HEK293 (cell line): ENCODE data around the gene BRD2.

Experiments used
- CTCF ChIA-PET: fragments of 350-600 bp; formaldehyde crosslinking; extraction: SDS; loops from one replicate; lab custom pipeline; 2021; ENCODE audit warnings: antibody characterized with exemption; lab: Yijun Ruan, JAX
- POLR2A ChIA-PET: fragments of 300-600 bp; formaldehyde crosslinking; extraction: SDS; loops from one replicate; lab custom pipeline; 2020; ENCODE audit warnings: antibody characterized with exemption, inconsistent platforms; lab: Yijun Ruan, JAX
- H3K27ac ChIP-seq: fragments of 200-500 bp; sonication (Bioruptor generic); 2 replicates; pipeline ENCODE4 v1.5.1; 2014; ENCODE audit warnings: low read depth, low read length, control low read depth, inconsistent platforms; ENCODE audit errors: extremely low read depth
- H3K36me3 ChIP-seq, 2 experiments: fragments of 200-500 bp in 1 of 2; sonication (Bioruptor generic) in 1 of 2; 1 replicate in 1 of 2; 2 replicates in 1 of 2; pipeline ENCODE4 v1.5.1; 2014 to 2017; ENCODE audit warnings: inconsistent platforms in 2 of 2, low read length in 2 of 2; ENCODE audit not compliant: control insufficient read depth in 2 of 2, insufficient read depth in 1 of 2
- H3K4me1 ChIP-seq: fragments of 200-500 bp; sonication (Bioruptor generic); 2 replicates; pipeline ENCODE4 v1.5.1; 2014; ENCODE audit warnings: mild to moderate bottlenecking, low read length, inconsistent platforms; ENCODE audit not compliant: control insufficient read depth, insufficient read depth
- H3K4me3 ChIP-seq: 2 replicates; pipeline ENCODE4 v1.5.1; 2011; ENCODE audit warnings: low read depth, mild to moderate bottlenecking, control low read depth, low read length, moderate library complexity
- H3K9me3 ChIP-seq: fragments of 200-500 bp; sonication (Bioruptor generic); 2 replicates; pipeline ENCODE4 v1.5.1; 2014; ENCODE audit warnings: low read depth, low read length, inconsistent platforms; ENCODE audit not compliant: control insufficient read depth, insufficient read depth
- GLI2 ChIP-seq: fragments of 450-650 bp; formaldehyde crosslinking; IDR thresholded peaks from 2 replicates; pipeline ENCODE4; 2017; ENCODE audit warnings: missing biosample characterization, missing genetic modification characterization, low read depth, borderline replicate concordance
- GLIS2 ChIP-seq: fragments of 450-650 bp; formaldehyde crosslinking; IDR thresholded peaks from 2 replicates; pipeline ENCODE4 v1.5.1; 2016; ENCODE audit warnings: missing biosample characterization, missing genetic modification characterization
- HOXD13 ChIP-seq: sonication (generic); formaldehyde crosslinking; IDR thresholded peaks from 2 replicates; pipeline ENCODE4 v1.8.0; 2022; ENCODE audit warnings: missing genetic modification reagents, borderline replicate concordance
- KLF17 ChIP-seq: fragments of 450-650 bp; formaldehyde crosslinking; IDR thresholded peaks from 2 replicates; pipeline ENCODE4 v1.5.1; 2016; ENCODE audit warnings: missing biosample characterization, missing genetic modification characterization
- KLF8 ChIP-seq: fragments of 450-650 bp; formaldehyde crosslinking; IDR thresholded peaks from 2 replicates; pipeline ENCODE4 v1.5.1; 2016; ENCODE audit warnings: missing biosample characterization, missing genetic modification characterization
- MYNN ChIP-seq: fragments of 450-650 bp; formaldehyde crosslinking; IDR thresholded peaks from 2 replicates; pipeline ENCODE4 v1.5.1; 2016; ENCODE audit warnings: missing biosample characterization, missing genetic modification characterization, borderline replicate concordance
- MZF1 ChIP-seq: fragments of 450-650 bp; formaldehyde crosslinking; IDR thresholded peaks from 2 replicates; pipeline ENCODE4 v1.5.1; 2017; ENCODE audit warnings: missing biosample characterization, missing genetic modification characterization, borderline replicate concordance
- OSR2 ChIP-seq: fragments of 450-650 bp; formaldehyde crosslinking; IDR thresholded peaks from 2 replicates; pipeline ENCODE4 v1.5.1; 2016; ENCODE audit warnings: missing biosample characterization, missing genetic modification characterization
- PATZ1 ChIP-seq: fragments of 450-650 bp; formaldehyde crosslinking; IDR thresholded peaks from 2 replicates; pipeline ENCODE4 v1.5.1; 2016; ENCODE audit warnings: missing biosample characterization, missing genetic modification characterization
- SP2 ChIP-seq: fragments of 450-650 bp; formaldehyde crosslinking; IDR thresholded peaks from 2 replicates; pipeline ENCODE4 v1.5.1; 2016; ENCODE audit warnings: missing biosample characterization, missing genetic modification characterization
- SP7 ChIP-seq: fragments of 450-650 bp; formaldehyde crosslinking; IDR thresholded peaks from 2 replicates; pipeline ENCODE4 v1.5.1; 2016; ENCODE audit warnings: missing biosample characterization, missing genetic modification characterization
- WT1 ChIP-seq: fragments of 450-650 bp; formaldehyde crosslinking; IDR thresholded peaks from 2 replicates; pipeline ENCODE4 v1.5.1; 2016; ENCODE audit warnings: missing biosample characterization, missing genetic modification characterization
- ZBTB48 ChIP-seq: fragments of 450-650 bp; formaldehyde crosslinking; IDR thresholded peaks from 2 replicates; pipeline ENCODE4 v1.5.1; 2016; ENCODE audit warnings: missing biosample characterization, missing genetic modification characterization
- ZNF140 ChIP-seq: fragments of 450-650 bp; formaldehyde crosslinking; IDR thresholded peaks from 2 replicates; pipeline ENCODE4 v1.5.1; 2016; ENCODE audit warnings: missing biosample characterization, missing genetic modification characterization
- ZNF398 ChIP-seq: fragments of 450-650 bp; formaldehyde crosslinking; IDR thresholded peaks from 2 replicates; pipeline ENCODE4 v1.5.1; 2017; ENCODE audit warnings: missing biosample characterization, missing genetic modification characterization
- ZNF48 ChIP-seq: fragments of 450-650 bp; formaldehyde crosslinking; IDR thresholded peaks from 2 replicates; pipeline ENCODE4 v1.5.1; 2016; ENCODE audit warnings: missing biosample characterization, missing genetic modification characterization
- ZNF513 ChIP-seq: fragments of 450-650 bp; IDR thresholded peaks from 2 replicates; pipeline ENCODE4 v1.5.1; 2018; ENCODE audit warnings: missing biosample characterization, missing genetic modification characterization
- ZNF600 ChIP-seq: fragments of 450-650 bp; formaldehyde crosslinking; IDR thresholded peaks from 2 replicates; pipeline ENCODE4 v1.5.1; 2016; ENCODE audit warnings: missing biosample characterization, missing genetic modification characterization
- ZNF623 ChIP-seq: fragments of 450-650 bp; formaldehyde crosslinking; IDR thresholded peaks from 2 replicates; pipeline ENCODE4 v1.5.1; 2016; ENCODE audit warnings: missing biosample characterization, missing genetic modification characterization
- ZNF629 ChIP-seq: fragments of 450-650 bp; formaldehyde crosslinking; IDR thresholded peaks from 2 replicates; pipeline ENCODE4 v1.5.1; 2017; ENCODE audit warnings: missing biosample characterization, missing genetic modification characterization
- ZNF664 ChIP-seq: fragments of 450-650 bp; formaldehyde crosslinking; IDR thresholded peaks from 2 replicates; pipeline ENCODE4 v1.5.1; 2016; ENCODE audit warnings: missing biosample characterization, missing genetic modification characterization

The BRD2 gene

GRCh38 chr6:32979720-32980487 is 11.5 kb downstream of the BRD2 start:
- H3K27ac ChIP-seq: peak overlapping the region; percentile 51
- H3K4me3 ChIP-seq: no peak overlapping the region
- peaks cover 64 to 68% of the 10 kb centered on the region in 2 experiments for H3K36me3 ChIP-seq
- POLR2A ChIA-PET: interaction anchor here (1.1 to 7.7 kb wide), 4 partner anchors 9 to 297 kb away, joined by 3 to 405 read pairs (median 8); partner anchors contain the start of genes B3GALT4 and BRD2
- CTCF ChIA-PET: interaction anchor here (0.5 to 11.4 kb wide), 17 partner anchors 8 to 168 kb away, joined by 3 to 250 read pairs (median 4); partner anchors contain the start of genes HLA-DMA, HLA-DMB, PSMB9 and TAP1
- peaks cover 33% of the 10 kb centered on the region for H3K4me1 ChIP-seq
- H3K9me3 ChIP-seq: no peaks in the 10 kb centered on the region
- TF ChIP-seq SP7 (tag by site-specific recombination): no peak
- TF ChIP-seq OSR2 (tag by site-specific recombination): peak; percentile 56; the same call in 1 of the 2 replicates
- no peak for TF ChIP-seq ZNF140 (tag by site-specific recombination)
- TF ChIP-seq ZNF623 (tag by site-specific recombination): no peak
- TF ChIP-seq MZF1 (tag by site-specific recombination): no peak
- no peak for TF ChIP-seq ZNF48 (tag by site-specific recombination)

- ChIA-PET CTCF (interaction anchor here (0.7 to 11.4 kb wide), 16 partner anchors 8 to 154 kb away, joined by 3 to 250 read pairs (median 4); partner anchors contain the start of genes HLA-DMA, PSMB9, TAP1 and TAP2), POLR2A (interaction anchor here (0.6 to 7.7 kb wide), 9 partner anchors 10 to 1248 kb away, joined by 3 to 405 read pairs (median 3); partner anchors contain the start of genes B3GALT4, BRD2 and HLA-DMA)
- H3K4me1 ChIP-seq: peaks cover 31% of the 10 kb centered on the region
Observed at GRCh38 chr6:32980488-32981038, 12.2 kb downstream of the BRD2 start.

More at GRCh38 chr6:32980488-32981038, 12.2 kb downstream of the BRD2 start:
- Histone ChIP-seq H3K4me3 (no peak overlapping the region), H3K27ac (peak overlapping the region; percentile 21; the same call in 1 of the 2 replicates), H3K36me3 (peaks cover 57 to 62% of the 10 kb centered on the region in 2 experiments), H3K9me3 (no peaks in the 10 kb centered on the region)
- peak; percentile 56 for TF ChIP-seq KLF8
- no peak for TF ChIP-seq GLI2 (tag by site-specific recombination)
- peak; percentile 87 for TF ChIP-seq PATZ1 (tag by site-specific recombination)
- TF ChIP-seq ZBTB48 (tag by site-specific recombination): peak; percentile 34
- peak; percentile 33 for TF ChIP-seq SP2 (tag by site-specific recombination)
- peak; percentile 47 for TF ChIP-seq ZNF629 (tag by site-specific recombination)
- TF ChIP-seq ZNF664 (tag by site-specific recombination): no peak
- TF ChIP-seq HOXD13 (CRISPR knock-in tag): no peak
- peak; percentile 97 for TF ChIP-seq ZNF600 (tag by site-specific recombination)
- TF ChIP-seq MYNN (tag by site-specific recombination): 0 out of 2 replicates have a peak, but pooled peaks have one; percentile 71
- TF ChIP-seq OSR2 (tag by site-specific recombination): peak; percentile 51
- TF ChIP-seq ZNF513: peak; percentile 67; the same call in 1 of the 2 replicates
- TF ChIP-seq KLF17: peak; percentile 62; the same call in 1 of the 2 replicates
- TF ChIP-seq GLIS2 (tag by site-specific recombination): peak; percentile 53; the same call in 1 of the 2 replicates
- TF ChIP-seq ZNF398 (tag by site-specific recombination): peak; percentile 28; the same call in 1 of the 2 replicates
- TF ChIP-seq WT1 (tag by site-specific recombination): peak; percentile 63
